SK-N-SH (cell line): ENCODE measurements around the gene CROT. TPM values are rescaled to one million over a fixed set of nuclear protein-coding genes. Genes with fewer than 3 reads are reported as not detected.

Source experiments
- CTCF ChIA-PET: fragments of 300-600, 350-600 bp; formaldehyde crosslinking; extraction: SDS; loops from one replicate; lab custom pipeline; 2021; lab: Yijun Ruan, JAX
- POLR2A ChIA-PET: fragments of 350-600 bp; sonication (Branson Sonifier 250); formaldehyde crosslinking; extraction: SDS; loops from one replicate; lab custom pipeline; 2020; ENCODE audit warnings: antibody characterized with exemption, inconsistent platforms; lab: Yijun Ruan, JAX
- DNase-seq: peaks from one replicate; pipeline ENCODE4 v3.0.0; 2012
- H2AFZ ChIP-seq: fragments of 200-600 bp; sonication (generic); 2 replicates; pipeline ENCODE4 v1.8.1; 2016; ENCODE audit warnings: antibody characterized with exemption, mild to moderate bottlenecking, low read depth
- H3F3A ChIP-seq: fragments of 200-600 bp; sonication (generic); replicated peaks from 2 replicates; pipeline ENCODE3; 2016; ENCODE audit warnings: antibody characterized with exemption, mild to moderate bottlenecking; ENCODE audit not compliant: insufficient read depth
- H3K27ac ChIP-seq, 2 experiments: fragments of 200-500 bp in 1 of 2; fragments of 200-600 bp in 1 of 2; sonication (Bioruptor generic) in 1 of 2; sonication (generic), shearing (Covaris generic) in 1 of 2; 2 replicates each; pipeline versions ENCODE4 v1.5.1 to v1.6.1; 2014 to 2016; ENCODE audit warnings: low read depth in 2 of 2, inconsistent platforms in 1 of 2, low read length in 1 of 2, mild to moderate bottlenecking in 1 of 2, mixed read lengths in 1 of 2
- H3K27me3 ChIP-seq: fragments of 200-600 bp; sonication (generic), shearing (Covaris generic); 2 replicates; pipeline ENCODE4 v1.6.1; 2016; ENCODE audit warnings: mixed run types; ENCODE audit not compliant: insufficient read depth
- H3K36me3 ChIP-seq, 2 experiments: fragments of 200-500 bp in 1 of 2; fragments of 200-600 bp in 1 of 2; sonication (Bioruptor generic) in 1 of 2; sonication (generic) in 1 of 2; replicated peaks in 1 of 2; 2 replicates each; pipeline versions ENCODE3 to v1.5.1; 2014 to 2016; ENCODE audit warnings: low read length in 1 of 2, mild to moderate bottlenecking in 1 of 2; ENCODE audit not compliant: insufficient read depth in 2 of 2, control insufficient read depth in 1 of 2
- H3K4me1 ChIP-seq, 2 experiments: fragments of 200-500 bp in 1 of 2; fragments of 200-600 bp in 1 of 2; sonication (Bioruptor generic) in 1 of 2; sonication (generic), shearing (Covaris generic) in 1 of 2; 2 replicates each; pipeline versions ENCODE4 v1.5.1 to v1.6.1; 2014 to 2016; ENCODE audit warnings: low read depth in 1 of 2, low read length in 1 of 2, mixed run types in 1 of 2; ENCODE audit not compliant: insufficient read depth in 2 of 2, control insufficient read depth in 1 of 2
- H3K4me2 ChIP-seq: fragments of 200-600 bp; sonication (generic), shearing (Covaris generic); 2 replicates; pipeline ENCODE4 v1.6.1; 2017; ENCODE audit warnings: mixed run types
- H3K4me3 ChIP-seq, 2 experiments: fragments of 200-500 bp in 1 of 2; fragments of 200-600 bp in 1 of 2; sonication (Bioruptor generic) in 1 of 2; sonication (generic), shearing (Covaris generic) in 1 of 2; 2 replicates each; pipeline versions ENCODE4 v1.5.1 to v1.8.1; 2014 to 2016; ENCODE audit warnings: low read depth in 2 of 2, inconsistent platforms in 1 of 2, low read length in 1 of 2, mild to moderate bottlenecking in 1 of 2, mixed read lengths in 1 of 2, moderate library complexity in 1 of 2
- H3K79me2 ChIP-seq: fragments of 200-600 bp; sonication (generic); 2 replicates; pipeline ENCODE4 v1.8.1; 2017; ENCODE audit warnings: mild to moderate bottlenecking; ENCODE audit not compliant: insufficient read depth
- H3K9ac ChIP-seq: fragments of 200-600 bp; sonication (generic); 2 replicates; pipeline ENCODE4 v1.6.1; 2017; ENCODE audit warnings: mixed run types
- H3K9me2 ChIP-seq: fragments of 200-600 bp; sonication (generic); 2 replicates; pipeline ENCODE4 v1.6.1; 2017; ENCODE audit warnings: mixed run types
- H3K9me3 ChIP-seq: fragments of 200-600 bp; sonication (generic); 2 replicates; pipeline ENCODE4 v1.6.1; 2017; ENCODE audit warnings: mixed run types, mild to moderate bottlenecking, moderate library complexity
- H4K20me1 ChIP-seq: fragments of 200-600 bp; sonication (generic); 2 replicates; pipeline ENCODE4 v1.6.1; 2017; ENCODE audit warnings: mild to moderate bottlenecking, mixed run types; ENCODE audit not compliant: insufficient read depth
- CTCF ChIP-seq: fragments of 200-600 bp; sonication (generic); IDR thresholded peaks from 2 replicates; pipeline ENCODE4 v1.6.1; 2017; ENCODE audit warnings: antibody characterized with exemption, mild to moderate bottlenecking, moderate library complexity
- ELF1 ChIP-seq: IDR thresholded peaks from 2 replicates; pipeline ENCODE4 v1.4.0; 2012
- FOSL2 ChIP-seq: IDR thresholded peaks from 2 replicates; pipeline ENCODE4 v1.4.0; 2012; ENCODE audit warnings: low read depth, mild to moderate bottlenecking, moderate library complexity, borderline replicate concordance
- FOXM1 ChIP-seq: IDR thresholded peaks from 2 replicates; pipeline ENCODE4 v1.4.0; 2012; ENCODE audit warnings: low read depth, mild to moderate bottlenecking
- JUND ChIP-seq: IDR thresholded peaks from 2 replicates; pipeline ENCODE4 v1.4.0; 2012
- NFIC ChIP-seq: IDR thresholded peaks from 2 replicates; pipeline ENCODE4 v1.4.0; 2012; ENCODE audit warnings: borderline replicate concordance
- PBX3 ChIP-seq: IDR thresholded peaks from 2 replicates; pipeline ENCODE4; 2012
- RAD21 ChIP-seq: IDR thresholded peaks from 2 replicates; pipeline ENCODE4 v1.6.1; 2012; ENCODE audit warnings: mild to moderate bottlenecking, low read length
- RCOR1 ChIP-seq: fragments of 150-350 bp; IDR thresholded peaks from 2 replicates; pipeline ENCODE4 v1.6.1; 2017; ENCODE audit warnings: antibody characterized with exemption, low read length
- RFX5 ChIP-seq: IDR thresholded peaks from 2 replicates; pipeline ENCODE4 v1.6.1; 2012; ENCODE audit warnings: mild to moderate bottlenecking, improper control_type of control experiment, low read length
- SMC3 ChIP-seq: IDR thresholded peaks from 2 replicates; pipeline ENCODE4 v1.6.1; 2012; ENCODE audit warnings: low read depth, low read length, improper control_type of control experiment
- TAF1 ChIP-seq: IDR thresholded peaks from 2 replicates; pipeline ENCODE4 v1.6.1; 2012; ENCODE audit warnings: low read depth, mild to moderate bottlenecking, low read length, moderate library complexity, borderline replicate concordance
- USF2 ChIP-seq: fragments of 150-350 bp; IDR thresholded peaks from 2 replicates; pipeline ENCODE4 v1.6.1; 2017; ENCODE audit warnings: antibody characterized with exemption, low read length, low read depth, borderline replicate concordance
- YY1 ChIP-seq: IDR thresholded peaks from 2 replicates; pipeline ENCODE4 v1.4.0; 2012; ENCODE audit warnings: low read depth, mild to moderate bottlenecking
- WGBS: methylation state at CpG from one replicate; pipeline ENCODE4 v1.1.6; 2017; ENCODE audit warnings: low lambda C conversion rate; 5-methylcytosine and 5-hydroxymethylcytosine counted together
- polyA plus RNA-seq, 3 experiments: library from polyadenylated mRNA; depleted of rRNA; stranded (reverse); fragments of >200 nt; gene quantifications; 2 replicates each; pipeline ENCODE4 v1.2.3, GENCODE V29; 2012
- TF ChIP-seq, protein P1 (sequence below): IDR thresholded peaks from 2 replicates; pipeline ENCODE4 v1.4.0; 2012; ENCODE audit warnings: low read depth, borderline replicate concordance
- TF ChIP-seq, protein P2 (sequence below): fragments of 150-350 bp; IDR thresholded peaks from 2 replicates; pipeline ENCODE4 v1.6.1; 2016; ENCODE audit warnings: mild to moderate bottlenecking, low read depth, low read length

Gene CROT
- polyA plus RNA-seq, 1 of the 3 experiments (the other 2 are of a cell fraction): 7.9 TPM

- no peaks in the 10 kb centered on the region for H3K79me2 ChIP-seq
- H3K4me2 ChIP-seq: no peak overlapping the region
- 74% methylated on average over 2 of the region's 2 CpGs for WGBS
- no peaks in the 10 kb centered on the region for H3K9me3 ChIP-seq
- no peaks in the 10 kb centered on the region for H3K27me3 ChIP-seq
- H3K36me3 ChIP-seq: no peaks in the 10 kb centered on the region
- H4K20me1 ChIP-seq: no peaks in the 10 kb centered on the region
- H3K9me2 ChIP-seq: no peaks in the 10 kb centered on the region
- H3F3A ChIP-seq: peaks cover 10% of the 10 kb centered on the region
- peaks cover 8 to 9% of the 10 kb centered on the region in 2 experiments; a peak in 3 of 4 replicates for H3K4me1 ChIP-seq
- no peak overlapping the region for H3K4me3 ChIP-seq
- H2AFZ ChIP-seq: no peak overlapping the region
- no peak overlapping the region for H3K9ac ChIP-seq
- H3K27ac ChIP-seq: peak overlapping the region in 1 of 2 experiments; percentile 36; a peak in 1 of 4 replicates
- no peak for DNase-seq
- POLR2A ChIA-PET: no interaction called here
- CTCF ChIA-PET: interaction anchor here (0.5 to 17.4 kb wide), 14 partner anchors 10 to 755 kb away, joined by 3 to 409 read pairs (median 7); no protein-coding TSS in a partner anchor
- TF ChIP-seq RFX5 (no peak), TAF1 (no peak), YY1 (no peak)
These were observed 69.3 kb downstream of the CROT start for GRCh38 chr7:87414794-87415188.

GRCh38 chr7:87416682-87417587 is 71.5 kb downstream of the CROT start:
- Histone ChIP-seq H3K9ac (no peak overlapping the region), H4K20me1 (no peaks in the 10 kb centered on the region), H3K27ac (no peak overlapping the region), H3K36me3 (no peaks in the 10 kb centered on the region), H3K4me2 (no peak overlapping the region), H3K9me2 (no peaks in the 10 kb centered on the region), H3K79me2 (no peaks in the 10 kb centered on the region), H3K27me3 (no peaks in the 10 kb centered on the region), H3K4me3 (no peak overlapping the region), H3F3A (peaks cover 10% of the 10 kb centered on the region), H3K9me3 (no peaks in the 10 kb centered on the region), H2AFZ (no peak overlapping the region), H3K4me1 (peaks cover 8 to 9% of the 10 kb centered on the region in 2 experiments; a peak in 3 of 4 replicates)
- ChIA-PET CTCF (interaction anchor here (0.6 to 17.4 kb wide), 69 partner anchors 9 to 721 kb away, joined by 3 to 409 read pairs (median 4); partner anchors contain the start of gene CROT), POLR2A (no interaction called here)
- WGBS: 51% methylated on average over 5 of the region's 5 CpGs
- TF ChIP-seq NFIC: peak; percentile 10; the same call in 1 of the 2 replicates
- TF ChIP-seq RCOR1: peak; percentile 19; the same call in 1 of the 2 replicates
- TF ChIP-seq, protein P1, sequence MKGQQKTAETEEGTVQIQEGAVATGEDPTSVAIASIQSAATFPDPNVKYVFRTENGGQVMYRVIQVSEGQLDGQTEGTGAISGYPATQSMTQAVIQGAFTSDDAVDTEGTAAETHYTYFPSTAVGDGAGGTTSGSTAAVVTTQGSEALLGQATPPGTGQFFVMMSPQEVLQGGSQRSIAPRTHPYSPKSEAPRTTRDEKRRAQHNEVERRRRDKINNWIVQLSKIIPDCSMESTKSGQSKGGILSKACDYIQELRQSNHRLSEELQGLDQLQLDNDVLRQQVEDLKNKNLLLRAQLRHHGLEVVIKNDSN: no peak
- TF ChIP-seq ELF1: no peak
- no peak for TF ChIP-seq JUND
- TF ChIP-seq CTCF: peak; percentile 93
- no peak for TF ChIP-seq FOXM1
- peak; percentile 98 for TF ChIP-seq RAD21
- TF ChIP-seq, protein P2, sequence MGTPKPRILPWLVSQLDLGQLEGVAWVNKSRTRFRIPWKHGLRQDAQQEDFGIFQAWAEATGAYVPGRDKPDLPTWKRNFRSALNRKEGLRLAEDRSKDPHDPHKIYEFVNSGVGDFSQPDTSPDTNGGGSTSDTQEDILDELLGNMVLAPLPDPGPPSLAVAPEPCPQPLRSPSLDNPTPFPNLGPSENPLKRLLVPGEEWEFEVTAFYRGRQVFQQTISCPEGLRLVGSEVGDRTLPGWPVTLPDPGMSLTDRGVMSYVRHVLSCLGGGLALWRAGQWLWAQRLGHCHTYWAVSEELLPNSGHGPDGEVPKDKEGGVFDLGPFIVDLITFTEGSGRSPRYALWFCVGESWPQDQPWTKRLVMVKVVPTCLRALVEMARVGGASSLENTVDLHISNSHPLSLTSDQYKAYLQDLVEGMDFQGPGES: no peak
- no peak for TF ChIP-seq PBX3
- TF ChIP-seq FOSL2: no peak
- TF ChIP-seq SMC3: peak; percentile 98
- TF ChIP-seq USF2: no peak
- DNase-seq: peak; percentile 48
